Cardiac muscle cell (in vitro differentiated cells and primary cell): ENCODE data around the gene IKZF2. TPM values are rescaled to one million over a fixed set of nuclear protein-coding genes. Genes with fewer than 3 reads are reported as not detected.

Experiments used
- DNase-seq, 2 donors: peaks; one replicate each; pipeline versions ENCODE4 v3.0.0 to v3.0.0-alpha.2; 2010 to 2017; ENCODE audit warnings: low read depth in 1 of 2, low spot score in 1 of 2
- H3K27ac ChIP-seq: fragments of 200-600 bp; sonication (generic); 2 replicates; pipeline ENCODE4 v1.5.1; 2016
- H3K27me3 ChIP-seq: fragments of 200-600 bp; sonication (generic); 2 replicates; pipeline ENCODE4 v1.6.0; 2016; ENCODE audit warnings: control low read depth
- H3K36me3 ChIP-seq: fragments of 200-600 bp; sonication (generic); 2 replicates; pipeline ENCODE4 v1.5.1; 2016; ENCODE audit warnings: control low read depth
- H3K4me1 ChIP-seq: fragments of 200-600 bp; sonication (generic); 2 replicates; pipeline ENCODE4 v1.8.1; 2017; ENCODE audit warnings: low read depth, mild to moderate bottlenecking, mixed run types
- H3K4me3 ChIP-seq: fragments of 200-600 bp; sonication (generic); 2 replicates; pipeline ENCODE4 v1.5.1; 2016; ENCODE audit warnings: mild to moderate bottlenecking
- H3K9me3 ChIP-seq: fragments of 200-600 bp; sonication (generic); 2 replicates; pipeline ENCODE4 v1.5.1; 2017; ENCODE audit warnings: low read depth, mild to moderate bottlenecking, control low read depth
- CTCF ChIP-seq: IDR thresholded peaks from 2 replicates; pipeline ENCODE4 v1.5.1; 2012; ENCODE audit warnings: low read depth, mild to moderate bottlenecking, low read length
- polyA plus RNA-seq: library from polyadenylated mRNA; unstranded; fragments of >200 nt; fragmentation: Nextera tagmentation; extraction: Ambion mirVana; gene quantifications from 2 replicates; pipeline ENCODE4 v1.2.1, GENCODE V29; 2016
- total RNA-seq: library from RNA; depleted of rRNA; stranded (reverse); fragments of >200 nt; gene quantifications from 2 replicates; pipeline ENCODE4 v1.2.3, GENCODE V29; 2016

IKZF2 gene
- total and polyA plus RNA-seq, 2 experiments from 2014 or later, result 3.1 to 10.8 TPM

- no peak overlapping the region for H3K27ac ChIP-seq
- no peak for DNase-seq
- TF ChIP-seq CTCF, result no peak
Measured at GRCh38 chr2:212968284-212969081, 182.9 kb downstream of the IKZF2 start.

GRCh38 chr2:212966884-212967283 is 184.5 kb downstream of the IKZF2 start:
- Histone ChIP-seq H3K9me3 (no peaks in the 10 kb centered on the region), H3K27me3 (no peaks in the 10 kb centered on the region), H3K4me1 (no peaks in the 10 kb centered on the region), H3K4me3 (no peak overlapping the region), H3K27ac (no peak overlapping the region), H3K36me3 (no peaks in the 10 kb centered on the region)
- TF ChIP-seq CTCF, result no peak
- no peak for DNase-seq

More at GRCh38 chr2:212968284-212969081, 182.9 kb downstream of the IKZF2 start:
- Histone ChIP-seq H3K9me3 (no peaks in the 10 kb centered on the region), H3K4me3 (no peak overlapping the region), H3K36me3 (no peaks in the 10 kb centered on the region), H3K4me1 (peaks cover 13% of the 10 kb centered on the region), H3K27me3 (no peaks in the 10 kb centered on the region)

GRCh38 chr2:212962691-212963090 is 188.7 kb downstream of the IKZF2 start:
- Histone ChIP-seq H3K36me3 (no peaks in the 10 kb centered on the region), H3K27me3 (no peaks in the 10 kb centered on the region), H3K9me3 (no peaks in the 10 kb centered on the region), H3K4me1 (peaks cover 10% of the 10 kb centered on the region), H3K4me3 (no peak overlapping the region), H3K27ac (no peak overlapping the region)
- no peak for TF ChIP-seq CTCF
- DNase-seq, result no peak

GRCh38 chr2:212961255-212961654 is 190.2 kb downstream of the IKZF2 start:
- Histone ChIP-seq H3K4me1 (peaks cover 20% of the 10 kb centered on the region), H3K9me3 (no peaks in the 10 kb centered on the region), H3K4me3 (no peak overlapping the region), H3K27me3 (no peaks in the 10 kb centered on the region), H3K36me3 (no peaks in the 10 kb centered on the region), H3K27ac (no peak overlapping the region)
- no peak for TF ChIP-seq CTCF
- DNase-seq, result no peak

GRCh38 chr2:212960336-212960735 is 191.1 kb downstream of the IKZF2 start:
- peaks cover 20% of the 10 kb centered on the region for H3K4me1 ChIP-seq
- no peaks in the 10 kb centered on the region for H3K9me3 ChIP-seq
- H3K27me3 ChIP-seq, result no peaks in the 10 kb centered on the region
- no peaks in the 10 kb centered on the region for H3K36me3 ChIP-seq
- TF ChIP-seq CTCF, result no peak
- no peak for DNase-seq
- H3K27ac ChIP-seq, result no peak overlapping the region
- no peak overlapping the region for H3K4me3 ChIP-seq
